Hematopoietic multipotent progenitor cell treated with erythropoietin and hydrocortisone succinate and interleukin-3 and kit ligand, for 8 days (in vitro differentiated cells): ENCODE results near the gene MGLL.
"Not testable (repeated sequence)": the region's sequence is repeated elsewhere in the genome, so short reads cannot be mapped to it uniquely, and the experiment has no call there.

Experiments used
- DNase-seq: peaks from one replicate; pipeline ENCODE4 v3.0.0-alpha.2; 2015

MGLL gene

DNA sequence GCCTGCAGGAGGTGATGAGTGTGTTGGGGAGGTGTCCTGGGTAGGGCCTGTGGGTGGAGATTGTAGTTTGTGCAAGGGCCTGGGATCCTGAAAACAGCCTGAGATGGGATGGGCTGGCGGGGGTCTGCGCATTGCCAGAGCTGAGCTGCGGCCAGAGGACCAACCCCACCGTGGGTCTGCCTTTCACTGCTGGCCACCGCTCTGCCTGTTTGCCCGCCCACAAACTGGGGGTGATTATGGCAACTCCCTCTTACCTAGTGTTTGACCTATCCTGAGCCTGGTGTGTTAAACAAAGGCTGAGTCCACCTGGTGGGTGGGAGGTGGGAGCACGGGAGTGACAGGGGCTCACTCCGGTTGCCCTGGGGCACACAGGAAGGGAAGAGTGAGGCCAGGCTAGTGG is 139.8 kb downstream of the MGLL start:
- DNase-seq: no peak

DNA sequence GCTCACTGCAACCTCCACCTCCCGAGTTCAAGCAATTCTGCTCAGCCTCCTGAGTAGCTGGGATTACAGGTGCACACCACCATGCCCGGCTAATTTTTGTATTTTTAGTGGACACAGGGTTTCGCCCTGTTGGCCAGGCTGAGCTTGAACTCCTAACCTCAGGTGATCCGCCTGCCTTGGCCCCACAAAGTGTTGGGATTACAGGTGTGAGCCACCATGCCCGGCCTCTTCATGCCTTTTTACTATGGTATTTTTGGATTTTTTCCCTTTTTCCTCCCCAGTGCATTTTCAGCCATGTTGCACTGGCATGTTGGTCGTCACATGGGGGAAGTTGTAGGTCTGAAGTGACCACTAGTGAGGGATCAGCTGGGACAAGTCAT is 140.2 kb downstream of the MGLL start:
- not testable (repeated sequence) for DNase-seq

- DNase-seq: no peak
Observed at GRCh38 chr3:127680798-127681221, 141.5 kb downstream of the MGLL start.

DNA sequence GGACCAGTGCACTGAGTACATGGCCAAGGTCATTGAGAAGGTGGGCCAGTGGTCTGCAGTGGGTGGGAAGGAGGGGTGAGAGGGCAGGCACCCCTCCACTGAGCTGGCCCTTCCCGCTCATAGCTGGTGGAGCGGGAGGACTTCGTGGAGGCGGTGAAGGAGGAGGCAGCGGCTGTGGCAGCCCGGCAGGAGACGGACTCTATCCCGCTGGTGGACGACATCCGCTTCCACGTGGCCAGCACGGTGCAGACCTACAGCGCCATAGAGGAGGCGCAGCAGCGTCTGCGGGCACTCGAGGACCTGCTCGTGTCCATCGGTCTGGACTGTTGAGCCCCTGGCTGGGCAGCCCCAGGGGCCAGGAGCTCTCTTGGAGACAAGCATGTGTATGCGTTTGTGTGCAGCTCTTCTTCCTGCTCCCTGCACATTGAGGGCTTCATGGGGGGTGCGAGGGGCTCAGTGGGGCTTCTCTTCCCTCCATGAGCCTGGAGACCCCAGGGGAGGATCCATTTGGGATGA is 142.1 kb downstream of the MGLL start:
- DNase-seq: no peak

DNA sequence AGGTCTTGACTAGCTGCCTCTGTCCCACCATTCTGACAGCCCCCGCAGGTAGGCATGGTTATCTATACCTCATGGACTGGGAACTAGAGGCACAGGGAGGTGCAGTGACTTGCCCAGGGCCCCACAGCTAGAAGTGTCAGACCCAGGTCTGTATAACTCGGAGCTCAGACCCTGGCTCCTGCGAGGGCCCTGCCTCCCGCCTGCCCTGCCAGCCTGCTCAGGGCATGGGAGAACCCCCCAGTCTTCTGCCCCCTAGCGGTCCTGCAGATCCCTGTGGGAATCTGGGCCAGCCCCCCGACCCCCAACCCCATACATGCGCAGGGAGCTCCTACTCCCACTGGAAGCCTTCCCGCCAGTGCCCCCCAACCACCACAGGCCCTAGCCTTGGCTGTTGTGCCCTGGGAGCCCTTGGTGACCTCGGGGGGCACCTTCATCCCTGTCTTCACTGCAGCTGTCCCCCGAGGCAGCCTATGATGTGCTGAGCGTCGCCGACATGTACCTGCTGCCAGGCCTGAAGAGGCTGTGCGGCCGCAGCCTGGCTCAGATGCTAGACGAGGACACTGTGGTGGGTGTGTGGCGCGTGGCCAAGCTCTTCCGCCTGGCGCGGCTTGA is 142.7 kb downstream of the MGLL start:
- no peak for DNase-seq

DNA sequence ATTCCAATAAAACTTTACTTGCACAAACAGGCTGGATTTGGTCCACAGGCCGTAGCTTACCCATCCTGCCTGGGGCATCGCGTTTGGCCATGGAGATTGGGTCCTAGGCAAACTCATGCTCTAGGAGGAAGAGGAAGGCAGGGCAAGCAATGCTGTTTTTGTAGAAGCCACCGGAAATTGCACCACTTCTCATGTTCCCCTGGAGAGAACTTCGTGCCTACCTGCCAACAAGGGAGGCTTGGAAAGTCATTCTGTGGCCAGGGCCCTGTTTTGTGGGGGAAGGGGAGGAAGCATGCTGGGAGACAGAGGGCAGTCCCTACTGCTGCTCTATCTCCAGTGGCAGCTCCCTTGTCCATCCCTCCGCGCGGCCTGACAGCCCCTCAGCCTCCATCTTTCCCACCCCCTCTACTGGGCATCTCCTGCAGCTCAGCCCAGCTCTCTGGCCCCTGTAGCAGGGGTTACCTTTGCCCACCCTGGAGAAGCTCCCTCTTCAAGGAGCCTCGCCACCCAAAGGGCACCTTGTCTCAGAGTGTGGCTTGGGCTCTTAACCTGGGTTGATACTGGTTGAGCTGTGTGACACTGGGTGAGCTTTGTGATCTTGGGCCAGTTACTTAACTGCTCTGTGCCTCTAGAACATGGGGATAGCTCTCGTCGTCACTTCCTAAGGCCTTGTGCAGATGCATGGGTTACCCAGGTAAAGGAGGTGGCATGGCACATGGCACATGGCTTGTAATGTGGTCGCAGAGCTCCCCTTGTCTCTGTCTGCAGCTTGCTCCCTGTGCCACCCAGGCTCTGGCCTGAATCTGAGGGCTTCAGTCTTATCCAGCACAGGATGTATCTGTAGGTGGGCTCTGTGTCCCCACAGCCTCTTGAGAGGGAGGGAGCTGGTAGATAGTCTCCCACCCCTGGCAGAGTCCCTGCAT is 143.4 kb downstream of the MGLL start:
- no peak for DNase-seq

DNA sequence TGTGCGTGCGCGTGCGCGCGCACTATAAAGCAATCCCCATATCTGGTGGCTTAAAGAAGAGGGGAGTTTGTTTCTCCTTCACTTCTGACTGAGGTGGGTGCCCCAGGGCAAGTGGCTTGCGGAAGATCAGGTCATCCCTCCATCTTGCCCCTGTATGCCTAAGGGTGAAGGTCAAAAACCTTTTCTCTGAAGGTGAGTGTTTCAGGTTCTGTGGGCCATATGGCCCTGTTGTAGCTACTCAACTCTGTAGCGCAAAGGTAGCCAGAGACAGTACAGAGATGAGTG is 144.1 kb downstream of the MGLL start:
- no peak for DNase-seq

DNA sequence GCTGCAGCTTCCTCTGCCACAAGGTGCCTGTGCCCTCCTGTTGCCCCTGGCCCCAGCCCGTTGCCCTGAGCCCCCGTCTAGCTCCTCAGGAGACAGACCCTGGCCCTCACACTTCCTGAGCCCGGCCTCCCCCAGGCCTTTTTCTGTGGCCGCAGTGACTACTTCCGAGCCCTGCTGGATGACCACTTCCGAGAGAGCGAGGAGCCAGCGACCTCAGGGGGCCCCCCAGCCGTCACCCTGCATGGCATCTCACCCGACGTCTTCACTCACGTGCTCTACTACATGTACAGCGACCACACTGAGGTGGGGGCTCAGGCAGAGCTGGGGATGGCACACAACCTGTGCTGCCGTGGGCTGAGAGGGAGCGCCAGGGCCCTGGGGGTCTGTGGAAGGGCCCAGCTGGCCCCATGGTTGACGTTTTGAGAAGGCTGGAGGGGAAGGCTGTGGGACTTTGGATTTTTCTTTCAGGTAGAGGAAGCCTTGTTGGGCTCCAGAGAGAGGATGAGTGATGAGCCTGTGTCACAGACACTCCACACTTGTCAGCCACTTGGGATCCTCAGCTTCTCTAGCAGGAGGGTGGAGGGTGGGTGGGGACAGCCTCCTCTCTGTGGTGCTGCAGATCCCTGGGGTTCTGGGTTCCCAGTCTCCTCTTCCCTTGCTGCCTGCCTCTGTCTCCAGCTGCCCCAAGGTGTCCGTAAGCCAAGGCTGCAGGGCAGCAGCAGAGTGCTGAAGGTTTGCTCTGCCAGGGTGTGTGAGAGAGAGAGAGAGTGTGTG is 144.6 kb downstream of the MGLL start:
- DNase-seq: no peak

DNA sequence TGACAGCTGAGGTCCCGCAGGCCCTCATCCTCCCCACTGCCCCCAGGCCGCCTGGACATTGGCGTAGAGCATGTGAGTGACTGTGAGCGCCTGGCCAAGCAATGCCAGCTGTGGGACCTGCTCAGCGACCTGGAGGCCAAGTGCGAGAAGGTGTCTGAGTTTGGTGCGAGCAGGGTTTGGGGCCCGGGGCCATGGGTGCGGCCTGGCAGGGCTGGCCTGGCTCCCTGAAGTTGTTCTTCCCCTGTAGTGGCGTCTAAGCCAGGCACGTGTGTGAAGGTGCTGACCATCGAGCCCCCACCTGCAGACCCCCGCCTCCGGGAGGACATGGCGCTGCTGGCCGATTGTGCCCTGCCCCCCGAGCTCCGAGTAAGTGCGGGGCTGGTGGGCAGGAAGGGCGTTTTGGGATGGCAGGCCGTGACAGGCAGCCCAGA is 145.4 kb downstream of the MGLL start:
- DNase-seq: no peak

DNA sequence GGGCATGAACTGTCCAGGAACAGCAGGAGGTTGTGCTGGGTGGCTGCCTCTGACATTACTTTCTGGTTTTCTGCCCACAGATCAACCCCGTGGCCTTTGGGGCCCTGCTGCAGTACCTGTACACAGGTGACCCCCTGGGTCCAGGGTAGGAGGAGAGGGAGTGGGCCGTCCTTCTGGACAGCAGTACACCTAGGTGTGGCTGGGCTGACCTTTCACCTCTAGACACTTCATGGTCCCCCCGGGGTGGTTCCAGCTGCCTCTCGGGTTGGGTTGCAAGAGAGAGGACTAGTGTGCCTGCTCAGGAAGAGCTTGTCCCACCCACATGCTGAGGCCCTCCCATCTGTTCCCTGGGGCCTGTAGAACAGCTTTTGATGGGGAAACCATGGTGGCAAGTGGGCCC is 145.9 kb downstream of the MGLL start:
- DNase-seq: no peak

DNA sequence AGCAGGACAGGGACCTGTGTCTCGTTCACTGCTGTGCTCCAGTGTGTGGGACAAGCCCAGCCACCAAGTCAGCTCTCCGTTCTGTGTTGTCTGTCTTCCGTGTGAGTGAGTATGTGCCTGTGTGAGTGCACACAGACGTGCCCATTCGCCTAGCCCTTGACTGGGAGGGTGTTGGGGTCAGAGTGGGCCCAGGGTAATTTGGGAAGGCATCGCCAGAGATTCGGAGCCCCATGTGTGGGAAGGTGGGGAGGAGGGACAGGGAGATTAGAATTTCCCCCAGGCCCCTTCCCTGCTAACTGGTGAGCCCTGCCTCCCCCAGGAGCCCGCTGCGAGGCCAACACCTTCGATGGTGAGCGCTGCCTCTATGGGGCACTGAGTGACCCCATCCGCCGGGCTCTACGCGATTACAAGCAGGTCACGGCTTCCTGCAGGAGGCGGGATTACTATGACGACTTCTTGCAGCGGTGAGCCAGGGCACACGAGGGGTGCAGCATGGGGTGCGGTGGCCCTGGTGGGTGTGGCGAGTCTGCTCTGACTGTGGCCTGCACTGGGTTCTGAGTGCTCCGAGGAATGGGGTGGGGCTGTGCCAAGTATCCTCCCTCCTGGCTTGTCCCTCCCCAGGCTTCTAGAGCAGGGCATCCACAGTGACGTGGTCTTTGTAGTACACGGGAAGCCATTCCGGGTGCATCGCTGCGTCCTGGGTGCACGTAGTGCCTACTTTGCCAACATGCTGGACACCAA is 146.5 kb downstream of the MGLL start:
- DNase-seq: no peak

GRCh38 chr3:127674790-127675189 is 147.5 kb downstream of the MGLL start:
- DNase-seq: no peak

DNA sequence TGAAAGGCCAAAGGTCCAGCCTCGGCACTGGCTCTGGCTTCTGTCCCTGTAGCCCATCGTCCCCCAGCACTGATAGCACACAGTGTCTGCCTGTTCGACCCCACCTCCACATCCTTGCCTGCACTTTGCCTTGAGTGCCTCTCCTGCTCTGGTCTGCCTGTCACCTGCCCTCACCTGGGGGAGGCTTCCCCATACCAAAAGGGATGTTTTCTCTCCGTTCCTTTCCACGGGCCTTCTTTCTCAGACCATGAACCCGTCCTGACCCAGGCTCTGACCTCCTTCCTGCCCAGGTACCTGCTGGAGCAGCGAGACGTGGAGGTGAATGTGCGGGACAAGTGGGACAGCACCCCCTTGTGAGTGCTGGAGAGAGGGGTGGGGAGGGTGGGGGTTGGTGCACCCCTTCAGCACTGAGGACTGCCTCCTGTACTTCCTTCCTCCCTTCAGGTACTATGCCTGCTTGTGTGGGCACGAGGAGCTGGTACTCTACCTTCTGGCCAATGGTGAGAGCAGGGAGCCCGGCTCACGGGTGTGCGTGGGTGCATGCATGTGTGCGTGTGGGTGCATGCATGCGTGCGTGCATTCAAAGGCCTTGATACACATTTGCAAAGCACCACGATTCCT is 148.1 kb downstream of the MGLL start:
- no peak for DNase-seq

DNA sequence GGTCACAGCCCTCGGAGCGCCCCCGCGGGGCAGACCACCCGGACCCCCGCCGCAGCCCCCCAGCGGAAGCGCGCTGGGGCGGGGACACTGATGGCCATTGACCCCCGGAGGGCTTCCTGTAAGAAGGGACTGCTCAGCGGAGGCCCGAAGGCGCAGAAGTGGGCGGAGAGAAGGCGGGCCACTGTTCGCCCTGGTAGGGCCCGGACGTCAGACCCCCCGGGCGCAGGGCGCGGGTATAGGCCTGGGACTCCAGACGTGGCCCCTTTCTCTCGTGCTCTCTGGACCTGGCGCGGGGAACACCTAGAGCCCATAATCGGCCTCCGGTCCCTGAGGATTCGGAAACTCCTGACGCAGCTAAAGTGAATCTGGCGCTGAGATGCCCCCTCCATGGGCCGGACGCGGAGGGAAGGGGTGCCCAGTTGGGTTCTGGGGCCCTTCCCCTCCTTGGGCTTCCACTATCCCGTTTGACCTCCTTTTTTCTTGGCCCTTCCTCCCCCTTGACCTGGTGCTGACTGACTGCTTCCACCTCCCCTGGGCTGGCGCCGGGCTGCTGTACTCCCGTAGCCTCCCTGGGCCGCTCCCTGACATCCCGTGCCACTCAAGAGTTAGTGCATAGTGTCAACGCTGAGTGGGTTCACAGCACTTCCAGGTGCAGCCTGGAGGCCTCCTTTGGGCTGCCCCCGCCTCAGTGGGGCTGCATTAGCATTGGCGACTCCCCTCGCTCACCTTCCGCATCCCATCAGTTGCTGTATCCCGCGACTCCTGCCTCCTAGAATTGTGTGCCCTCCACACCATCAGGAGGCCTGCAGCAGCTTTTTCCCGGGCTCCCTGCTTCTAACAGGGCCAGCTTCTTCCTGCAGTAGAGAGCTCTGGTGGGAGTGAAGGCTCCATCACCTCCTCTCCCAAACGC is 148.9 kb downstream of the MGLL start:
- peak; percentile 32 for DNase-seq

DNA sequence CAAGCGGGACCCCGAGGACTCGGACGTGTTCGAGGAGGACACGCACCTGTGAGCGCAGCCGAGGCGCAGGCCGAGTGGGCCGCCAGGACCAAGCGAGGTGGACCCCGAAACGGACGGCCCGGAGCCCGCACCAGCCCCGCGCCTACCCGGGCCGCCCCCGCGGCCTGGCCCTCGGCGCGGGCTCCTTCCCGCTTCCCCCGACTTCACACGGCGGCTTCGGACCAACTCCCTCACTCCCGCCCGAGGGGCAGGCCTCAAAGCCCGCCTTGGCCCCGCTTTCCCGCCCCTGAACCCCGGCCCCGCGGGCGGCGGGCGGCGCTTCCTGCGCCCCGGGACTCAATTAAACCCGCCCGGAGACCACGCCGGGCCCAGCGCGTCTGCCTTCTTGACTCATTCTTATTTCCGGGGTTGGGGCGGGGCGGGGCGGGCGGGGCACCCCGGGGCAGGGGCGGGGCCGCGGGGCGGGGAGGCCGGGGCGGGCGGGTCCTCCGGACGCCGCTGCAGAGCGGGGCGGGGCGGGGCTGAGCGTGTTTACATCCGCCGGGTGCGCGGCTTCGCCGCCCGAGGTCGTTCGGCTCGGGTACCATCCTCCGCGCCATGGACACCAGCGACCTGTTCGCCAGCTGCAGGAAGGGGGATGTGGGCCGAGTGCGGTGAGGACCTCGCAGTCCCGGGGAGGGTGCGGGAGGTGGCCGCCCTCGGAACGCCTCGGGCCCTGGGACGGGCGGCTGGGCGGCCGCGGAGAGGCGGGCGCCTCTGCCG is 149.7 kb downstream of the MGLL start, which contains the start of gene ABTB1:
Gene ABTB1 (plus strand): TSS at position 524 of the 762 bp plus-strand sequence. CDS start 74 bp downstream, at position 598.
- DNase-seq: peak; percentile 71

- DNase-seq: peak; percentile 25
Observed at GRCh38 chr3:127671523-127672428, 150.5 kb downstream of the MGLL start.

DNA sequence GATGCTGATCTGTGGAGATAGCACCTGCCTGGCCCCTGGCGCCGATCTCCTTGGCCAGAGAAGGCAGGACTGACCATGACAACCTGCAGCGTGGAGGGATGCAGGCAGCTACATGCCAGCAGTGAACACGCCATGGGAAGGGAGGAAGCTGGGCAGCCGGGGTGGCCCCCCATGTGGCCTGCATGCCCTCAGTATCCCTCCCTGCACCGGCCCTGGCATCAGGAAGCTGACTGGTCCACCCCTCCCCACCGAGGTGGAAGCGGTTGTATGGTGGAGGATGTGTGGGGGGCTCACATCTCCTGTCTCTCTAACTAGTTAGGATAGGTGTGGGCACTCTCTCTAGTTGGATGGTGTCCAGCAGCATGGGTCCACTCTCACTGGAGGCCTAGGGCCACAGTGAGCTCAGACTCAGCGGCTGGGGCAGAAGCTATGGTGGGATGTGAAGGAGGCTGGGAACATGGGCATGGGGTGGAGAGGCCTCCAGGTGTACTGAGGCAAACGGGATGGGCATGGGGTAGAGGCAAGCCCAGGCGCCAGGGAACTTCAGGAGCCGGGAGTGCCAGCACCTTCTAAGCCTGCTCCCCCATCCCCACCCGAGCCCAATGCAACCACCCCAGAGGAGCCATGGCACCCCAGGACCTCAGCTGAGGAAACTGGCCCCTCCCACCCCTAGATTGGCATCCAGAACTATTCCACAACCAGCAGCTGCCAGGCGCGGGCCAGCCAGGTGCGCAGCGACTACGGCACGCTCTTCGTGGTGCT is 151.4 kb downstream of the MGLL start:
- DNase-seq: no peak

- no peak for DNase-seq
Observed at GRCh38 chr3:127670229-127670559, 152.1 kb downstream of the MGLL start.
